Activated naive CD4-positive, alpha-beta T cell treated with anti-CD3 and anti-CD28 coated beads, Interleukin-2, amount 50 U/mL, for 16 hours (primary cell): ENCODE measurements around the gene B3GNT3.
"Not testable (repeated sequence)": the region's sequence is repeated elsewhere in the genome, so short reads cannot be mapped to it uniquely, and the experiment has no call there.

Source experiments
- DNase-seq: peaks from one replicate; pipeline ENCODE4 v3.0.0-alpha.2; 2020

Gene B3GNT3

GRCh38 chr19:17767559-17767958 lies 27.4 kb upstream of the B3GNT3 start:
- no peak for DNase-seq

GRCh38 chr19:17770613-17771012 lies 24.3 kb upstream of the B3GNT3 start:
- DNase-seq = no peak

- DNase-seq = no peak
Observed at GRCh38 chr19:17772172-17772571, 22.8 kb upstream of the B3GNT3 start.

GRCh38 chr19:17775245-17775927 lies 19.6 kb upstream of the B3GNT3 start:
- peak; percentile 30 for DNase-seq

- DNase-seq = no peak
Observed at GRCh38 chr19:17775991-17776803, 18.7 kb upstream of the B3GNT3 start.

- DNase-seq = not testable (repeated sequence)
Observed at GRCh38 chr19:17777840-17778239, 17.1 kb upstream of the B3GNT3 start.

GRCh38 chr19:17778251-17778967 lies 16.5 kb upstream of the B3GNT3 start:
- DNase-seq = peak; percentile 32

- no peak for DNase-seq
Observed at GRCh38 chr19:17778968-17779929, 15.7 kb upstream of the B3GNT3 start.

- DNase-seq = no peak
Observed at GRCh38 chr19:17780781-17781180, 14.2 kb upstream of the B3GNT3 start.

GRCh38 chr19:17783721-17784120 lies 11.2 kb upstream of the B3GNT3 start:
- DNase-seq = not testable (repeated sequence)

- DNase-seq = peak; percentile 71
Observed at GRCh38 chr19:17784201-17785008, 10.5 kb upstream of the B3GNT3 start.

- DNase-seq = no peak
Observed at GRCh38 chr19:17787274-17787913, 7.5 kb upstream of the B3GNT3 start.

GRCh38 chr19:17788632-17789031 lies 6.3 kb upstream of the B3GNT3 start:
- DNase-seq = no peak

GRCh38 chr19:17790059-17790780 lies 4.7 kb upstream of the B3GNT3 start:
- DNase-seq = no peak

GRCh38 chr19:17794412-17794730 lies 567 bp upstream of the B3GNT3 start:
- DNase-seq = no peak

GRCh38 chr19:17795495-17795856 lies 538 bp downstream of the B3GNT3 start:
- no peak for DNase-seq

GRCh38 chr19:17796013-17796837 lies 1.3 kb downstream of the B3GNT3 start:
- no peak for DNase-seq

- DNase-seq = no peak
Observed at GRCh38 chr19:17796838-17797423, 2.0 kb downstream of the B3GNT3 start.
